Stimulated activated CD4-positive, alpha-beta T cell treated with anti-CD3 and anti-CD28 coated beads, Interleukin-15, amount 100 ng/mL, for 48 hours (primary cell): ENCODE results near the gene HDLBP.

Experiments
- DNase-seq, 2 donors: peaks; one replicate each; pipeline ENCODE4 v3.0.0-alpha.2; 2020; ENCODE audit warnings: low read depth in 2 of 2

The HDLBP gene

DNA sequence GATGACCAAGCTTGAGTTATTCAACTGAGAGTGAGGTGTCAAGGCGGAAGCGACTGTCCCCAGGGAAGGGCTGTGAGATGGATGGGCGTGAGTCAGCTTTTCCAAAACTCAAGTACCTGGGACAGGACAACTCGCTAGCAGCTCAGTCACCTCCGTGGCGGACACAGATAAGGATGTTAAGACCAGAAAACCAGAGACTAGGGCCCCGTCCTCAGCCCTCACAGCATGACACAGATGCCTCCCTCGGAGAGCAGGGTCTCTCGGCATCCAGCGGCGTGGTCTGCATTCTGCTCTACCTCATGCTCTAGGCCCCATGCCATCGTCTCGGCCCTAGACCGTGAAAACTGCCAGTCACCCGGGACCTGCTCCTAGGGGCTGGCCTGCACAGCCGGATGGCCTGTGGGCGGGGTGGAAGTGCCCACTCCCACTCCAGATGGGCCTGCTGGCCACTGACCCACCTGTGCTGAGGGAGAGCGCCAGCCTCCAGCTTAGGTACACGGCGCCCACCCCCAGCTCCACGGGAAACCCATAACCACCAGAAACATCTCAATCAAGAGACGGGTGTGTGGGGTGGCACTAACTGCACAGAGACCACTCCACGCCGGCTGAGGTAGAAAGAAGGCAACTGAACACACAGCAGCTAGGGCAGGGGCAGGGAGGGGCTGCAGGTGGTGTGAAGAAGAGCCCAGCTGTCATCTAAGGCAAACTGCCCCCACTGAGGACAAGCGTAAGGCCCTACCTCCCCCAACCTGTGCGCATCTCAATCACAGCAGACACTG, 87.2 kb downstream of the HDLBP start:
- no peak for DNase-seq

DNA sequence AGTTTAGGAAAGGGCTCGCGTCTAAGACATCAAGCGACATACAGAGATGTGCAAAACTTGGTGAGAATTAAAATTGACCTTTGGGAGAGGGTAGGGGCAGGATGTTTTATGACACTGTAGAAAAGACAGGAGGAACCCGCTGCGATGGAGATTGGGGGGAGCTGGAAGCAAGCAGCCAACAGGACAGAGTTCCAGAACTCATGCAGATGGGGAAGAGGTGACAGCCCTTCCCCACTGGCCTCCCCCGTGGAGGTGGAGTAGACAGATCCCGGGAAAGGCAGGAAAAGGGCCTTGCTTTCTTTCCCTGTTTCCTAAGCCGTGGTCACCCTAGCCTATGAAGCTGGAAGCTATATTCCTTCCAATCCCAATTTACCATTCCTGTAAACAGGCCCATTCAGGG, 87.9 kb downstream of the HDLBP start:
- DNase-seq = no peak

DNA sequence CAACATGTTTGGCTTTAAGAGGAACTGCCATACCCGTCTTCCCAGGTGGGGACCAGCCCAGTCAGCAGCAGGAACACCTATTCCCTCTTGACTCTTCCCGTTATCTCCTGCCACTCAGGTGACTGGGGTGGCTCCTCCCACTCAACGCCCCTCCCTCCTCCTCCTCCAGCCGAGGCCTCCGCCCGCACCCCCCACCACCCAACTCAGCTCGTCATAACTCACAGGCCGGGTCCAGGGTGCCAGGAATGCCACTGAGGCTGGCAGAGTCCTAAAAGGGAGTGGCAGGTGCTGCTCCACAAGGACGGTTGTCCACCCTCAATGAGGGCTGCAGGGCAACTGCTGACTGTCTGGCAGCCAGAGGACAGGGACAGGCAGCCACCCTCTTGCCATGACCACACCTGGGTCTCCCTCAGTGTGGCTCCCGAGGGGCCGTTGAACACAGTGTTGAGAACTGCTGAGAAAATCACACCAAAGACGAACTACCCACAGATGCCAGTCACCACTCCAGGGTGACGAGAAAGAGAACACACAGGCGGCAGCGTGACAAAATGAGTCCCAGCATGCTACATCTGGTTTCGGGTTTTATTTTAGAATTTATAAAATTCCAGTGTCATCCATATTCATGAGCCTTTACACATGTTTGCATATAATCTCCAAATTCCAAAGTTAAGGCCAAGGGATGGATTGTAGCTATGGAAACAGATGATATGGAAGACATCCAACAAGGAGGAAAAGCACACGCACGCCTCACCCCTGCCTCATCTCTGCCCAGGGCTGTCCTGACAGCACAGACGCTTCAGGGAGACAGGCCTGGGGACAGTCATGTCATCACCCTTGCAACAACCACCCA, 88.5 kb downstream of the HDLBP start:
- no peak for DNase-seq

DNA sequence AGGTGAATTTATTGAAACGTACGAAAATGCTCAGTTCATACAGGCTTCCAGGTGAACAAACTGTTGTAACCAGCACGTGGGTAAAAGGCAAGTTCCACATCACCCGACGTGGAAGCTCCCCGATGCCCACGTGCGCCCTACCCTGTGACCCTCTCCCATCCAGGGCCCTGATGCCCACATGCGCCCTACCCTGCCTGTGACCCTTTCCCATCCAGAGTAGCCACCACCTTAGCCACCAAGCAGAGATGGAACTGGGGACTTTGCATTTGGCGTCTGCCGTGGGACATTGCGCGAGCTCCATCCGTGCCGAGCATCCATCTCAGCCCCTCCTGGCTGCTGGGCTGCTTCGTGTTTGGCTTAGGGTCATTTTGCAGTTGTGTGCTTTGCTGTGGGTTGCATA, 89.5 kb downstream of the HDLBP start:
- DNase-seq = no peak

DNA sequence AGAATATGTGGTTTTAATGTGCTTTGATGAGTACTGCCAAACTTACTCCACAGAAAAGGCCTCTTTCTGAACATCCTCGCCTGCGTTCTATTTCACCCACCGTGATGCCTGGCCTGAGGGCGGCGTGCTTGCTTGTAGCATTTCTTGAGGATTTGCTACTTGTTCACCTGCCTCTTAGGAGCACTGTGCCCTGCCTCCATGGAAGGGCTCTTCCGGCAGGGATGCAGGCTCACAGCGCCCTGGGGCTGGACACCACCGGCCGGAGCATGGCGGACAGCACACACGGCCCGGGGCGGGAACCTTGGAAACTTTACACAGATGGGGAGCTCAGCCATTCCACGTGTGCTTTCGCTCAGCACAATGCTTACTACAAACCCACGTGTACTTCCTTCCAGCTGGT, 89.9 kb downstream of the HDLBP start:
- DNase-seq = no peak

DNA sequence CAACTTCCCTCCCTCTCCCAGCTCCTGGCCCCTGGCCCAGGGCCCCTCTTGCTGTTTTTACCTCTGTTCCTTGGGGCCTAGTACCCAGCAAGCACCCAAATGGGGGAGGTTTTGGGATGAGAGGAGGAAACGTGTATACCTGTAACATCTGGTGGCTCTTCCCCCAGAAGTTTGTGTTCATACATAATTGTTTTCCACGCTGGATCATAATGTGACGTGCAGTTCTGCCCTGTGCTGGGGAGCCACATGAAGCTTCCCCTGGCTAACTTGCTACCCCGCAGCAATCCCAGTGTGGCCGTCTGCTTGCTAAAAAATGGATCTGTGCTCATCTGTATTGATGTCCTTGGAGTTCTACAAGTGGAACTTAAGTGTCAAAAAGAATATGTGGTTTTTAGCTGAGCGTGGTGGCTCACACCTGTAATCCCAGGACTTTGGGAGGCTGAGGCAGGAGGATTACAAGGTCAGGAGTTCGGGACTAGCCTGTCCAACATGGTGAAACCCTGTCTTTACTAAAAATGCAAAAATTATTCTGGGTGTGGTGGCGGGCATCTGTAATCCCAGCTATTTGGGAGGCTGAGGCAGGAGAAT, 90.5 kb downstream of the HDLBP start:
- DNase-seq = no peak

DNA sequence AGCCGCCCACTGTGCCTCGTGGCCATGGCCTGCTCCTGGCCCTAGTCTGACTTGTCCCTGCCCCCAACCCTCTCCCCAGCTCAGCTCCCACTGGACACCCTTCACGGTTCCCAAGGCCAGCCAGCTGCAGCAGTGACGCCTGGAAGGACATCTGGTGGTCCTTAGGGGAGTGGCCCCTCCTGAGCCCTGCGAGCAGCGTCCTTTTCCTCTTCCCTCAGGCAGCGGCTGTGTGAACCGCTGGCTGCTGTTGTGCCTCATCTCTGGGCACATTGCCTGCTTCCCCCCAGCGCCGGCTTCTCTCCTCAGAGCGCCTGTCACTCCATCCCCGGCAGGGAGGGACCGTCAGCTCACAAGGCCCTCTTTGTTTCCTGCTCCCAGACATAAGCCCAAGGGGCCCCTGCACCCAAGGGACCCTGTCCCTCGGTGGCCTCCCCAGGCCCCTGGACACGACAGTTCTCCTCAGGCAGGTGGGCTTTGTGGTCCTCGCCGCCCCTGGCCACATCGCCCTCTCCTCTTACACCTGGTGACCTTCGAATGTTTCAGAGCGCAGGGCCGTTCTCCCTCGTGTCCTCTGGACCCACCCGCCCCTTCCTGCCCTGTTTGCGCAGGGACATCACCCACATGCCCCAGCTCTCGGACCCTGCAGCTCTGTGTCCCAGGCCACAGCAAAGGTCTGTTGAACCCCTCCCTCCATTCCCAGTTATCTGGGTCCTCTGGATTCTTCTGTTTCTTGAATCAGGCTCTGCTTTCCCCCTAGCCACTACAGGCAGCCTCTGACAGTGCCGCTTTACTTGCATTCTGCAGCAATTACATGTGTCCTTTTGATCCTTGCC, 91.2 kb downstream of the HDLBP start:
- DNase-seq = no peak

DNA sequence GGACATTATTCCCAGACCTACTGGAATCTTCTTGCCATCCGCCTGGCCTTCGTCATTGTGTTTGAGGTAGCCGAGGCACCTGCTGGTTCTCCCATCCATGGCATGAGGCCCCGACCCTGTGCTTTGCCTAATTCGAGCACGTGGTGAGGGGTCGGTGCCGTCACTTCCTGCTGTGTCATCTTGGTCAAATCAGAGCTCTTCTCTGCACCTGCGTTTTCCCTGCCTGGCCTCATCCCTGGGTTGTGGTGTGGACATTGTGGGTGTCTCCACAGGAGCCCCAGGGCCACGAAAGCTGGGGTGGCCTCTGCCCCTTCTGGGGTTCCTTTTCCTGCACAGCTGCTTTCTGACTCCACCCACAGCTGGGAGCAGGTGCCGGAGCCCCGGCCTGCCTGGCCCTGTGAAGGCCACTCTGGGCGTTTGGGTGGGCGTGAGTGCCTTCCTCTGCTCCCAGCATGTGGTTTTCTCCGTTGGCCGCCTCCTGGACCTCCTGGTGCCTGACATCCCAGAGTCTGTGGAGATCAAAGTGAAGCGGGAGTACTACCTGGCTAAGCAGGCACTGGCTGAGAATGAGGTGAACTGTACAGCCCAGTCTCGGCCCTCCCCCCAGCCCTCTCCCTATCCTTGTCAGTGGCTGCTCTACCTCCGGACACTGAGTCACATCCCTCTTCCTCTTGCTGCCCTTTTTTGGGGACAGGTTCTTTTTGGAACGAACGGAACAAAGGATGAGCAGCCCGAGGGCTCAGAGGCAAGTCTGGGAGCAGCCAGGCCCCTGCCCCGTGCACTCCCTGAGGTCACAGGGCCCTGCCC, 92.1 kb downstream of the HDLBP start:
- DNase-seq = no peak

DNA sequence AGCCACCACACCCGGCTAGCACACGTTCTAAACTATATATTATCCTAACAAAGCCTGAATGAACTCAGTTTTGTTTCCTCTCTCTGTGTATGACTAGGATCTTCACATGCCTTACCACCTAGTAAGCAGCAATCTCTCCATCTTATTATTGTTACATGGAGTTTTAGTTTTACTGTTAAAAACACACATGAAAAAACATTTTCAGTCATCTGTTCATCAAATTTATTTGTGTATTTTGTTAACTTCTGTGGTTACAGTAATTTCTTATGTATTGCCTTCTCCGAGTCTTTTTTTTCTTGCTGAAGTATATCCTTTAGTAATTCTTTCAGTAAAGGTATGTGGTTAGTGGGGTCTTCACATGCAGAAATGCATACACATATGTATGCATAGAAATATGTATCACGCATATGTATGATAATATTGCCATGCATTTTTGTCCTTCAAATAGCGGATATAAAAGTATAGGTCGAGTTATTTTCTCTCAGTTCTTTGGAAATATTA, 95.6 kb downstream of the HDLBP start:
- no peak for DNase-seq

DNA sequence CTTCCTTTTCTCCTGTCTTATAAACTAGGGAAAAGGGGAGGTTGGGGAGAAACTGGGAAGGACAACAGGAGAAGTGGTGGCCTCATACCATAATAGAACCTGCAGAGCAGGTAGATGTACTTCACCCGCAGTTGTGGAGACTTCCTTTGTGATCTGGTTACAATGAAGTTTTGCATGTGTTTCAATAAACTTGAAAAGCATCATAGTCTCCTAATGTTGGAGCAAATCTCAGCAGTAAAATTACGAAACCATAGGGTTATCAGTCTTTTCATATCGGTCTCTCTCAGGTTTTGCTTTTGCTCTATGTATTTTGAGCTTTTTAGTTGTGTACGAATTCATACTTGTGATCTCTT, 96.5 kb downstream of the HDLBP start:
- no peak for DNase-seq

DNA sequence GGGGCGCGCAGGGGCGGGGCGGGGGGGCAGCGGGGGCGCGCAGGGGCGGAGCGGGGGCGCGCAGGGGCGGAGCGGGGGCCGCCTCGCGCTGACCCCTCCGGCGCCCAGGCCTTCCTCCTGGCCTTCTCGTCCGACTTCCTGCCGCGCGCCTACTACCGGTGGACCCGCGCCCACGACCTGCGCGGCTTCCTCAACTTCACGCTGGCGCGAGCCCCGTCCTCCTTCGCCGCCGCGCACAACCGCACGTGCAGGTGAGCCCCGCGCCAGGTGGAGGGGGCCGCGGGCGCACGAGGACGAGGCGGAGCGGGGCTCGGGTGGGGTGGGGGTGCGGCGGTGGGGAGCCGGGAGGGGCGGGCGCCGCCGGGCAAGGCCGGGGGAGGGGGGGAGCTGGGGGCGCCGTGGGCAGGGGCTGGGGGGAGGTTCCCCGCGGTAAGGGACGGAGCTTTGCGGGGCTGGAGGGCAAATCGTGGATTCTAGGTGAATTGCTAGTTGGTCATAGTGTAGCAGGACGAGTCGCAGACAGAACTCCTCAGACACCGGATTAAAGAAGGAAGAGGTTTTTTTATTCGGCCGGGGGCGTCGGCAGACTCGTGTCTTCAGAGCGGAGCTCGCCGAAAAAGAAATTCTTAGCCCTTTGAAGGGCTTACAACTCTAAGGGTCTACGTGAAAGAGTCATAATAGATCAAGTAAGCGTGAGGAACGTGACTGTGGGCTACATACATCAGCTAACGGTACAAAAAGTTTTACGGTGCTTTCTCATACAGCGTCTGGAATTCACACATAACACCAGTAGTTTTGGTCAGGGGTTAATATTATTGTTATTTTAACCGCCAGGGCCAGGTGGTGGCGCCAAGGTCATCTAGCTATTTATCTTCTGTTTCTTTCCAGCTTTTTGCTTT, 97.1 kb downstream of the HDLBP start:
- peak in 1 of 2 donors; percentile 18 for DNase-seq

DNA sequence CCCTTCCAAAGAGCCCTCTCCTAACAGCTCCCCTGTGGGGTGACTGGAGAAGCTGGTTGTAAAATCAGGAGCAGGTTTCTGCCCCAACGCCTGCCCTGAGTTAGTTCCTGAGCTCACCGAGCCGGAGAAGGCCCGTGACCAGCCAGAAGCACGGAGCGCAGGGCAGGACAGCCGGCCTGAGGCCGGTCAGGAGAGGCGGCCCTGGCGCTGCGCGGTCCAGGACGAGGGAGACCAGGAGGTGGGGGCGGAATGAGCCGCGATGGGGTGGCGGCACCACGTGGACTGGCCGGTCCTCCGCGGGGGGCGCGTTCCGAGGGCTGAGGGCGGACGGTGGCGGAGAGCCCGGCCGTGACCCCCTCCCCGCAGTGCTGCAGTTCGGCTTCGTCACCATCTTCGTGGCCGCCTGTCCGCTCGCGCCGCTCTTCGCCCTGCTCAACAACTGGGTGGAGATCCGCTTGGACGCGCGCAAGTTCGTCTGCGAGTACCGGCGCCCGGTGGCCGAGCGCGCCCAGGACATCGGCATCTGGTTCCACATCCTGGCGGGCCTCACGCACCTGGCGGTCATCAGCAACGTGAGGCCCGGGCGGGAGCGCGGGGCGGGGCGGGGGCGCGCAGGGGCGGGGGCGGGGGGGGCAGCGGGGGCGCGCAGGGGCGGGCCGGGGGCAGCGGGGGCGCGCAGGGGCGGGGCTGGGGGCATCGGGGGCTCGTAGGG, 98.0 kb downstream of the HDLBP start:
- DNase-seq = no peak

DNA sequence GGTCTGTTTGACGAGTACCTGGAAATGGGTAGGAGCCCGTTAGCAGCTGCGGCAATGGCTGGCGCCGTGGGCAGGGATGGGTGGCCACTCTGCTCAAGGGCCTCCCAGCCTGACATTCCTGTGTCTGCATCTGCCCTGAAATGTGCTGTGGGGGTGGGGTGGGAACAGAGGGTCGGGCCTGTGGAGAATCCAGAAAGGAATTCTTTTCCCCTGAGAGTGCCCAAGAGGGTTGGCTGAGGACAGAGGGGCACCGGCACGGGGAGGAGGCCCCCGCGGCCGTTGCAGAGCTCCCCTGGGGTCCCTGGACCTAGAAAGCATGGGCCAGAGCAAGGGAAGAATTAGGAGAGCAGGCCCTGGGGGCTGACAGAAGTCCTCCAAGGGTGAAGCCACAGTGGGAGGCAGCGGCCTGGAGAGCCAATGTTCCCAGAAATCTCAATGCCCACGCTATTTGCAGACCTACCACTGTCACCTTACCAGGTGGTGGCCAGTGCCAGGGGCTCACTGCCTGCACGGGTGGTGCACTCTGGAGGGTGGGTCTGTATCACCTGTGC, 99.2 kb downstream of the HDLBP start:
- no peak for DNase-seq

DNA sequence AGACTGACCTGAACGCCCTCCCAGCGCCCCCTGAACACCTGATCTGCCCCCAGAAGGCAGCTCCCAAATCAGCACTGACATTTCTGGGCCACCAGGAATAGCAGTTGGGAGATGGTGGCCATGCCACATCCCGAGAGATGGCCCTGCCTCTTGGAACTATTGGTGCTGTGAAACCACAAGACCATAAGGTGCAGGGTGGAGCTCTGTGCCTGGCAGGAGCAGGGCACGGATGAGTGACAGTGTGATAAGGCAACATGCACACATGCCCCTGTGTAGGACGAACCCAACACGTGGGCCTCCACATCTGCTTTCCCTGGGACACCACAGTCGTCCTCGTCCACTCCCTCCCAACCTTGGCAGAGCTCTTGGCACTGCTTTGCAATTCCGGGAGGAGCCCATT, 100.1 kb downstream of the HDLBP start:
- DNase-seq = no peak

DNA sequence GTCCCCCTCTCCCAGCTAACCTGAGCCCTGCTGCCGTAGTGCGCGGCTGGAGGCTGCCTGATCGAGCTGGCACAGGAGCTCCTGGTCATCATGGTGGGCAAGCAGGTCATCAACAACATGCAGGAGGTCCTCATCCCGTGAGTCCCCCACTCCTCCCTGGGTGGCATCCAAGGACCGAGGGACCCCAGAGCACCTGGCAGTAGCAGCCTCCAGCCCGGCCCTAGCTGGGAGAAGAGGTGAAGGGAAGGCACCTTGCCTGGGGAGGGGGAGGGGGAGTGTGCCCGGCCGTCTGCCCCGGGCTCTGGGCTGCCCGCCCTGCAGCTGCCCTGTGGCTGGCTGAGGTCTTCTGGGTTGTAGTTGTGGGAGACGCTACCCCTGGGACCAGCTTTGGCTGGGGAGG, 100.7 kb downstream of the HDLBP start:
- DNase-seq = no peak

DNA sequence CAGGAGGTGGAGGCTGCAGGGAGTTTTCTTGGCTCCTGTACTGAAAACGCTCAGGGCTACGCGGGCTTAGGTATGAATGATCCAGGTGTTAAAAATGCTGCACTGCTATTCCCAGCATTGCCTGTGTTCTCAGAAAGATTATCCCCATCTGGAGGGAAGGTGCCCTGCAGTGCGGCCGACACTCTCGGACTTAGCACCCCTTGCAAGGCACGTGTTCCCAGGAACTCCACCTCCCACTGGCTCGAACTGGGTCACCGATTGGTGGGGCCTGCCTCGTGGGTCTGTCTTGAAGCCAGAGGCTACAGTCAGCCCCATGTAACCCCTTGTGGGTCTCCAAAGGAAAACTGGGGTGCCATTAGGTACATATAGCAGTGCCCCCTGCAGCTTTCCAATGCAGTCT, 101.3 kb downstream of the HDLBP start:
- no peak for DNase-seq

DNA sequence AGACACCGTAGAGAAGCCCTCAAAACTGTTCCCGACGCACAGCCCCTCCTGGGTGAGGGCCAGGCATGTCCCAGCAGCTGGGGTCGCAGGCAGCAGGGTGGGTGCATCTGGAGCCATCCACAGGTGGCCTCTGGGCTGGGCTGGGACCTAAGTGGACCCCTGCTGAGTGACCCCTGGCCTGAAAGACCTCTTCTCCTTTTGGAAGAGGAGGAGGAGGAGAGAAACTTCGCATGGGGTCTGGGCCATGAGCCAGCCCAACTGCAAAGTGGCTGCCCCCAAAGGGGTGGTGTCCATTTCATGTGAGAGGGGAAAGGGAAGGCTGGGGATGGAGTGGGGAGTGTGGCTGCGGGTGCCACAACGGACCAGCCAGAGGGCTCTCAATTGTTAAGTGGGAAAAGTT, 101.9 kb downstream of the HDLBP start:
- DNase-seq = no peak

DNA sequence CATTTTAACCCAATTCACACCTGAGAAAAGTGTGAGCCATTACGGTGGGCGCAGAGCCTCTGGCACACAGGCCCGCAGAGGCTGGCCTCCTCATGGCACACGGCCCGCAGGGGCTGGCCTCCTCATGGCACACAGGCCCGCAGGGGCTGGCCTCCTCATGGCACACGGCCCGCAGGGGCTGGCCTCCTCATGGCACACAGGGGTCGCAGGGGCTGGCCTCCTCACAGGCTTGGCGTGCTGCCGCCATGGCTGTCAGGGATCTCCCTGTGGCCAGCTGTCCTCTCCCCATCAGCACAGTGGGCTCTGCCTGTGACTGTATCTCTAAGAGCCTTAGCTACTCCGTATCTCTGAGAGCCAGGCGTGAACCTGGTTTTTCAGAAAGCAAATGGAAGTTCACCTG, 102.4 kb downstream of the HDLBP start:
- no peak for DNase-seq

DNA sequence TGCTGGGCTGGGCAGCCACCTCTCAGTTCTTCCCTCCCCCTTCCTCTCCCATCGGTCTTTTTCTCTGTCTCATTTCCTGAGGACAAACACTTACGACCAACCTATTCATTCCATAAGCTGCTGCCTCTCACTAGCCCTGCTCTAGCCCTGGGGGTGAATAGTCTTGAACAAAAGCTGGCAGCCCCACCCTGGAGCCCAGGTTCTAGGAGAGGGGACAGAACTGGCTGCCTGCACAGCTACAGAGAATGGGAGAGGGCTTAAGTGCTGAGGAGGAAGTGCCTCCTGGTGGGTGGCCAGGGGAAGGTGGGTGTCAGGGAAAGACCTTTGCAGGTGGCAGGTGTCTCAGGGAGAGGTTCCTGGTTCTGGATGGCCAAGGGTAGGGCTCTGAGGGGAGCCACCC, 104.2 kb downstream of the HDLBP start:
- DNase-seq = no peak
